GM23248 (cell line): ENCODE results near the gene TSPAN32.

Source experiments
- EZH2 ChIP-seq: fragments of 200-600 bp; sonication (generic); IDR thresholded peaks from 2 replicates; pipeline ENCODE4 v1.6.1; 2018; ENCODE audit warnings: antibody characterized with exemption, mild to moderate bottlenecking; ENCODE audit not compliant: insufficient read depth, poor library complexity, severe bottlenecking
- EZH2phosphoT487 ChIP-seq: fragments of 200-600 bp; sonication (generic); IDR thresholded peaks from 2 replicates; pipeline ENCODE4 v1.6.1; 2018; ENCODE audit warnings: antibody characterized with exemption, moderate library complexity, mild to moderate bottlenecking, low read depth; ENCODE audit not compliant: insufficient read depth

- TF ChIP-seq EZH2phosphoT487 (no peak), EZH2 (no peak)
These were observed 57.7 kb downstream of the TSPAN32 start for GRCh38 chr11:2359557-2359956.
